Upper lobe of right lung (tissue), 1 donor: ENCODE measurements around the gene SYNJ2. TPM values are rescaled to one million over a fixed set of nuclear protein-coding genes. Genes with fewer than 3 reads are reported as not detected.

ENCODE experiments used
- ATAC-seq: fragments of 200-7000 bp; cut with Tn5 transposase; one replicate; pipeline ENCODE4 v1.9.1; 2020; ENCODE audit warnings: mild to moderate bottlenecking, moderate library complexity
- DNase-seq: peaks from one replicate; pipeline ENCODE4 v3.0.0-alpha.2; 2020
- H3K27ac ChIP-seq: fragments of 200-600 bp; one replicate; pipeline ENCODE4 v1.8.0; 2022
- H3K27me3 ChIP-seq: fragments of 200-600 bp; one replicate; pipeline ENCODE4 v1.8.0; 2022; ENCODE audit warnings: mild to moderate bottlenecking
- H3K36me3 ChIP-seq: fragments of 200-600 bp; one replicate; pipeline ENCODE4 v1.8.0; 2022
- H3K4me1 ChIP-seq: fragments of 200-600 bp; one replicate; pipeline ENCODE4 v1.8.0; 2022
- H3K4me3 ChIP-seq: fragments of 200-600 bp; one replicate; pipeline ENCODE4 v1.8.0; 2022; ENCODE audit warnings: mild to moderate bottlenecking
- H3K9me3 ChIP-seq: fragments of 200-600 bp; one replicate; pipeline ENCODE4 v1.8.0; 2022
- CTCF ChIP-seq: fragments of 200-600 bp; IDR thresholded peaks from one replicate; pipeline ENCODE4 v1.8.0; 2022; ENCODE audit warnings: antibody characterized with exemption
- intact Hi-C: fragments of 100-400 bp; cut with DNase I; formaldehyde crosslinking; loops from one replicate; pipeline ENCODE4 v1.11.0; 2022
- total RNA-seq: library from RNA; stranded (reverse); fragmentation: NEBNext Ultra II Directional; extraction: Animal tissue kit (Norgen Biotek cat#: 25700); gene quantifications from one replicate; pipeline ENCODE4 v1.2.1, GENCODE V29; 2021
- donor health status: DM: no; HTN: yes; CAD: no; lungs with severe emphysema.

The SYNJ2 gene
- total RNA-seq, 1 donor from 2014 or later, result 7.2 TPM

DNA sequence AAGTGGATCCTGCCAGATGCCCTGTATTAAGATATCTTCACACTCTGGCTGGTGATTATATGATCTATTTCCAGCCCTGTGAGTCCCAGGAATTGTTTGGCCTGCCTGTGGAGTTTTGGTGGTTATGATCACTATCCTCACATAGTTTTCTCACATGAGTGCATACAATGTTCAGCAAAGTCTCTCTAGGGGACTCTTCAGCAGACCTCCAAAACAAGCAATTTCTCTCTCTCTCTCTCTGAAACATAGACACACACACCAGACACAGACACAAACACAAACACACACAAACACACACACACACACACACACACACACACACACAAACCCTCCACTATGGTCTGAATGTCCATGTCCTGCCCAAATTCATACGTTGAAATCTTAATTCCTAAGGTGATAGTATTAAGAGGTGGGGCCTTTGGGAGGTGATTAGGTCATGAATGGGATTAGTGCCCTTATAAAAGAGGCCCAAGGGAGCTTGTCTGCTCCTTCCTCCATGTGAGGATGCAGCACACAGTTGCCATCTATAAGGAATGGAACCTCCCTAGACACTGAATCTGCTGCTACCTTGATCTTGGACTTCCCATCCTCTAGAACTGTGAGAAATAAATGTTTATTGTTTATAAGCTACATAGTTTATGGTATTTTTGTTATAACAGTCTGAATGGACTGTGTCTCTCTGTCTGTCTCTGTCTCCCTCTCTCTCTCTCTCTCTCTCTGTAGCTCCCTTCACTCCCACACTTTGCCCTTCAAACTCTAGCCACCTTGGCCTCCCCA lies 22.0 kb upstream of the SYNJ2 start:
- Histone ChIP-seq H3K9me3 (peaks cover 15% of the 10 kb centered on the region), H3K4me3 (no peak overlapping the region), H3K4me1 (no peaks in the 10 kb centered on the region), H3K27ac (no peak overlapping the region), H3K27me3 (no peaks in the 10 kb centered on the region), H3K36me3 (no peaks in the 10 kb centered on the region)
- no peak for DNase-seq
- ATAC-seq, result no peak
- intact Hi-C loops, result no loop called here
- TF ChIP-seq CTCF, result no peak

DNA sequence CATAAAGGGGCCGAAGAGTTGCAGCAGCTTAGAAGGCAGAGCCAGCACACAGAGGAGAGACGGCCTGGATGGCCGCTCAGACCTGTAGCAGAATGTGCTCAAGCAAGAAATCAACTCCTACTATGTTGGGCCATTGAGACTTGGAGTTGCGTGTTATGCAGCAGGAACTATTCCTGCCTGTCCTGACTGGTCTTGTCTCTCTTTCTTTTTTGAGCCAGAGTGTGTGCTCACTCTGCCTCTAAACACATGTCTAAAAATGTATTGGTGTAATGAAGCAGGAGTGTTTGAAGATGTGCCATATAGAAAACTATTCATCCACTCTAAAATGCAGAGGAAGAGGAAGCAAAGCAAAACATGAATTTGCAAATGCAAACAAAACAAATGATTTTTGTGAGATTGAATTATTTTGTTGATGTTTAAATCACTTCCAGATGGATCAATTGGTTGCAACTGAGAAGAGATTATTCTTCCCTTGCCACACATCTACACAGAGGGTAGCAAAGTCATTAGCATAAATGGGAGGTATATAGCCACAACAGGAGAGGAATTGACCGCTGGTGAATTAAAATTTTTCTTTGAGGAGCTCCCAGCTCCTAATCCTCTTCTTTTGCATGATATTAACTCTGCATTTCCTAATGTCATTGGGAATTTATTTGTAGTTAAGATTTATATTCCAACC lies 20.4 kb upstream of the SYNJ2 start:
- peaks cover 15% of the 10 kb centered on the region for H3K9me3 ChIP-seq
- intact Hi-C loops, result no loop called here
- no peak for ATAC-seq
- no peaks in the 10 kb centered on the region for H3K27me3 ChIP-seq
- H3K36me3 ChIP-seq, result no peaks in the 10 kb centered on the region
- TF ChIP-seq CTCF, result no peak
- no peaks in the 10 kb centered on the region for H3K4me1 ChIP-seq
- no peak overlapping the region for H3K27ac ChIP-seq
- H3K4me3 ChIP-seq, result no peak overlapping the region
- no peak for DNase-seq

DNA sequence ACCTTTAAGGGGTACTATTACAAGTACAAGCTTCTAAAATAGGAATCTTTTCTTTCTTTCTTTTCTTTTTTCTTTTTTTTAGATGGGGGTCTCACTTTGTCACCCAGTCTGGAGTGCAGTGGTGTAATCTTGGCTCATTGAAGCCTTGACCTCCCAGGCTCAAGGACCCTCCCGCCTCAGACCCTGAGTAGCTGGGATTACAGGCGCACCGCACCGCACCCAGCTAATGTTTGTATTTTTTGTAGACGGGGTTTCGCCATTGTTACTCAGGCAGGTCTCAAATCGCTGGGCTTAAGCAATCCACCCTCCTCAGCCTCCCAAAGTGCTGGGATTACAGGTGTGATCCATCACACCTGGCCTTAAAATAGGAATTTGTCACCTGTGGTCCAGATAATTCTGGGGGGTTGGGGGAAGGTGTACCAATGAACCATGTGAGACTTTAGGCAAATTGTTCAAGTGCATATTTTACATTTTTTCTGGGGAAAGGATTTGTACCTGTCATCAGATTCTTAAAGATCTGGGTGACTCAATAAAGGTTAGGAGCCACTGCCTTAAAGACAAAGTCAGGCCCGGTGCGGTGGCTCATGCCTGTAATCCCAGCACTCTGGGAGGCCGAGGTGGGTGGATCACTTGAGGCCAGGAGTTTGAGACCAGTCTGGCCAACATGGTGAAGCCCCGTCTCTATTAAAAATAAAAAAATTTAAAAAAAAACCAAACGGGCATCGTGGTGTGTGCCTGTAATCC lies 19.7 kb upstream of the SYNJ2 start:
- Histone ChIP-seq H3K27ac (no peak overlapping the region), H3K36me3 (no peaks in the 10 kb centered on the region), H3K9me3 (peaks cover 15% of the 10 kb centered on the region), H3K4me1 (no peaks in the 10 kb centered on the region), H3K4me3 (no peak overlapping the region), H3K27me3 (no peaks in the 10 kb centered on the region)
- TF ChIP-seq CTCF, result no peak
- ATAC-seq, result no peak
- intact Hi-C loops, result no loop called here
- DNase-seq, result no peak

GRCh38 chr6:157962601-157963302 lies 18.9 kb upstream of the SYNJ2 start:
- peaks cover 13% of the 10 kb centered on the region for H3K9me3 ChIP-seq
- H3K4me3 ChIP-seq, result no peak overlapping the region
- no peaks in the 10 kb centered on the region for H3K27me3 ChIP-seq
- ATAC-seq (peak; percentile 39), DNase-seq (no peak)
- H3K27ac ChIP-seq, result no peak overlapping the region
- H3K36me3 ChIP-seq, result no peaks in the 10 kb centered on the region
- intact Hi-C loops, result no loop called here
- TF ChIP-seq CTCF, result no peak
- H3K4me1 ChIP-seq, result no peaks in the 10 kb centered on the region

DNA sequence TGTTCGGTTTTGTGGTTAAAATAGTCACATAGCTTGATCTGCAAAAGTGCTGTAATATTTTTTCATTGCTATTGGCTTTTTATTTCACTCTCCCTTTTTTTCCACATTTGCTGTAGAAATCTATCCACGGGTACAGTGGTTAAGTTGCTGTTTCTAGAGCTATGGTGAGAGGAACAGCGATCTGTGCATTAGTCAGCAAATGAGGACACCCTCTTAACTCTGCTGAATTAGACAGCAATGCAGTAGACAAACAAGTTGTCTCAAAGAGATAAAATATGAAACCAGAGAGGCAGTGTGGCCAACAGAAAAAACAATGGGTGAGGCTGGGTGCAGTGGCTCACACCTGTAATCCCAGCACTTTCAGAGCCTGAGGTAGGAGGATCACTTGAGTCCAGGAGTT lies 17.6 kb upstream of the SYNJ2 start:
- no peak for TF ChIP-seq CTCF
- intact Hi-C loops, result no loop called here

More for the DNA sequence above, 17.6 kb upstream of the SYNJ2 start:
- Histone ChIP-seq H3K27me3 (no peaks in the 10 kb centered on the region), H3K4me3 (no peak overlapping the region), H3K4me1 (no peaks in the 10 kb centered on the region), H3K27ac (no peak overlapping the region), H3K36me3 (no peaks in the 10 kb centered on the region), H3K9me3 (peaks cover 3% of the 10 kb centered on the region)
- no peak for DNase-seq
- ATAC-seq, result no peak
